Measurements from ENCODE around the gene KRT4.

The KRT4 gene

GRCh38 chr12:52790427-52791270 lies 23.3 kb downstream of the KRT4 start:
- DNase-seq, result no peak

GRCh38 chr12:52789637-52790426 lies 24.1 kb downstream of the KRT4 start:
- DNase-seq, result no peak

GRCh38 chr12:52788876-52789636 lies 24.9 kb downstream of the KRT4 start:
- no peak for DNase-seq

GRCh38 chr12:52788192-52788875 lies 25.6 kb downstream of the KRT4 start:
- DNase-seq, result no peak

- no peak for DNase-seq
Measured at GRCh38 chr12:52787324-52788191, 26.4 kb downstream of the KRT4 start.

GRCh38 chr12:52784909-52785308 lies 29.0 kb downstream of the KRT4 start:
- DNase-seq, result no peak

GRCh38 chr12:52783563-52784316 lies 30.2 kb downstream of the KRT4 start:
- DNase-seq, result no peak

GRCh38 chr12:52782502-52782901 lies 31.4 kb downstream of the KRT4 start:
- DNase-seq, result no peak

GRCh38 chr12:52781399-52782082 lies 32.4 kb downstream of the KRT4 start:
- no peak for DNase-seq

GRCh38 chr12:52779914-52780313 lies 34.0 kb downstream of the KRT4 start:
- no peak for DNase-seq

GRCh38 chr12:52778833-52779232 lies 35.1 kb downstream of the KRT4 start:
- DNase-seq, result no peak

- no peak for DNase-seq
Measured at GRCh38 chr12:52777566-52777965, 36.4 kb downstream of the KRT4 start.

GRCh38 chr12:52776913-52777395 lies 37.0 kb downstream of the KRT4 start, which contains the start of gene KRT76:
Gene KRT76 (minus strand): TSS chr12:52777345. CDS start chr12:52777291, 54 bp downstream.
- no peak for DNase-seq

- no peak for DNase-seq
Measured at GRCh38 chr12:52776435-52776834, 37.5 kb downstream of the KRT4 start.

- DNase-seq, result no peak
Measured at GRCh38 chr12:52774629-52775250, 39.2 kb downstream of the KRT4 start.

- no peak for DNase-seq
Measured at GRCh38 chr12:52772772-52773171, 41.1 kb downstream of the KRT4 start.

- DNase-seq, result no peak
Measured at GRCh38 chr12:52772188-52772587, 41.7 kb downstream of the KRT4 start.

GRCh38 chr12:52771505-52771904 lies 42.4 kb downstream of the KRT4 start:
- no peak for DNase-seq

- no peak for DNase-seq
Measured at GRCh38 chr12:52771088-52771487, 42.8 kb downstream of the KRT4 start.

GRCh38 chr12:52769946-52770345 lies 44.0 kb downstream of the KRT4 start:
- no peak for DNase-seq

Measured in activated CD4-positive, alpha-beta T cell treated with anti-CD3 and anti-CD28 coated beads, Interleukin-2, amount 50 U/mL, for 1 hour (primary cell).